Putamen (tissue), 1 donor: Measurements from ENCODE around the gene ATP6V1G2.
"Not testable (repeated sequence)": the region's sequence is repeated elsewhere in the genome, so short reads cannot be mapped to it uniquely, and the experiment has no call there.

ENCODE experiments used
- DNase-seq: peaks from one replicate; pipeline ENCODE4 v3.0.0-alpha.2; 2016; ENCODE audit warnings: low spot score

The ATP6V1G2 gene

DNA sequence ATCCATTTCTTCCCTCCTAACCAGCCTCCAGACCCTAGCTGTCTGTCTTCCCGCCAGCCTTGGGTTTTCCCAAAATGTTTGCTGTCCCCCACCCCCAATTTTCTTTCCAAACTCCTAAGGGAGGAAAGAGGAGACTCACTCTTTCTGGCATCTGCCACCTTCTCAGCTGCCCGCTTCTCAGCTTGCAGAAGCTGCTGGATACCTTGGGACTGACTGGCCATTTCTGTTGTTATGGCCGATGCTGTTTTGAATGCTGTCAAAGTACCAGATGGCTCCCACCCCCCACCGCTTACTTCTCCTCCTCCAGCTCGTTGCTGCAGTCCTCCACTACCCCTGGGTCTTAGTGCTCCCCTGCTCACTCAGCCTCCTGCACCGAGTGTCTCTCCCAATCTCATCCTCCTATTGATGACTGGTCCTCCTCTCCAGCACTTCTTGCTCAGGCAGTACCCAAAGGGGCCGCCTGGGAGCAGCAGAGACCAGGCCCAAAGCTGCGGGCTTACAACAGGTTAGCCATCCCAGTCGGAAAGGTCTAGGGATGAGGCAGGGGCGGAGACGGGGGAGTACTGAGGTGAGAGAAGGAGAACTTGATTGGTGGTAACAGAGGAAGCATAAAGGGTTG is at the start of gene ATP6V1G2:
Gene ATP6V1G2 (minus strand): TSS at position 270 of the 619 bp plus-strand sequence. CDS start 49 bp downstream, at position 221.
- DNase-seq, result peak; percentile 94

DNA sequence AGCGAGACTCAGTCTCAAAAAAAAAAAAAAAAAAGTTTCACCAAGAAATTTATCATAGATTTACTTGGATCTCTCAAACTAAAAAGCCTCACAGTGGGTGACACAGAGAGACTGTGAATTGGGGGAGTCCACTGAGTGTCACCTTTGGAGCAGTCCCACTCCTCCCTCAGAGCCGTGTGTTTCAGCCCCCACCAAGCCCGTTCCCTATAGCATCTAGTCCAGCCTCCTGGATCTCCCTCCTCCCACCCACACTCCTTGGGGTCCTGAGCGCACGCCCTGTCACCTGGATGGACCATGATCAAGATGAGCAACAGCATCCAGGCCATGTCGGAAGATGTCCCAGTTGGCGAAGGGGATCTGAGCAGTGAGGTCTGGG is 46.0 kb upstream of the ATP6V1G2 start:
- no peak for DNase-seq

DNA sequence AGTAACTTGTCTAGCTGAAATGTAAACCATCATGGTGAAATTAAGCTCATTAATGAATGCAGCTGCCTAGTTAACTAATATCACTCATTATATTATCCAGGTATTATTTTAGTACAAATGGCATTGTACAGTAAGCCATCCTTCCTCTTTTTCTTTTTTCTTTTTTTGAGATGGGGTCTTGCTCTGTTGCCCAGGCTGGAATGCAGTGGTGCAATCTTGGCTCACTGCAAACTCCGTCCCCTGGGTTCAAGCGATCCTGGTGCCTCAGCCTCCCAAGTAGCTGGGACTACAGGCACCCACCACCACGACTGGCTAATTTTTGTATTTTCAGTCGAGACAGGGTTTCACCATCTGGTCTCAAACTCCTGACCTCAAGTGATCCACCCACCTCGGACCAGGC is 44.3 kb upstream of the ATP6V1G2 start:
- not testable (repeated sequence) for DNase-seq

DNA sequence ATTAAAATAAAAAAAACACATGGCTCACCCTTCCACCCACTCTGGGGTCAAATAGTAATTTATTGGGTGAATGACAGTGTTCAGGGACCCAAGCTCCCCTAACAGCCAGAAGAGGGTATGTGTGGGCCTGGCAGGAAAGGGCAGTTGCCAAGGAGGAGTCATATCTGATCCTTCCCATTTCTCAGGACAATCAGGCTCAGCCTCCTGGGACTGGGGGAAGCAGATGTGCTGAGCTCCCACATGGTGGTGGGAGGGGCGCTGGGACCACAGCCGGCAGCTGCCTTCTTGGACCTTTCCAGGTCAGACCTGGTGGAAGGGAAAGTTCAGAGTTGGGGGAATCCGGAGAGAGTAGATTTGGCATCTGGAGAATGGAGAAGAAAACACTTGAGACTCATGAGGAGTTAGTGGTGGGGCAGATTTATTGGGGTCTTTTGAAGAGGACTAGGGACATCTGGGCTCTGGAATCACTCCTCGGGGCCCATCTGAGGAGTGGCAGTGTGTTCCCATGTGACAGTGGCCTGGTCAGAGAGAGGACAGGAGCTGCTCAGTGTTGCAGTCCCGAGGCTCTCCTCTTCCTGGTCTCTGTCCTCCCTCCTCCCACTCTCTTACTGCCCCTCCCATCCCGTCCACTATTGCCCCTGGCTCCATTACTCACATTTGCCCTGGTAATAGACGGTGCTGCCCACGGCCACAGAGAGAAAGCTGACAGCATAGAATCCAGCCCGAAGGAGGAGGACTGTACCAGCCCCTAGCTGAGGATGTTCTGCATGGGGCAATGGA is 42.7 kb upstream of the ATP6V1G2 start:
- no peak for DNase-seq

DNA sequence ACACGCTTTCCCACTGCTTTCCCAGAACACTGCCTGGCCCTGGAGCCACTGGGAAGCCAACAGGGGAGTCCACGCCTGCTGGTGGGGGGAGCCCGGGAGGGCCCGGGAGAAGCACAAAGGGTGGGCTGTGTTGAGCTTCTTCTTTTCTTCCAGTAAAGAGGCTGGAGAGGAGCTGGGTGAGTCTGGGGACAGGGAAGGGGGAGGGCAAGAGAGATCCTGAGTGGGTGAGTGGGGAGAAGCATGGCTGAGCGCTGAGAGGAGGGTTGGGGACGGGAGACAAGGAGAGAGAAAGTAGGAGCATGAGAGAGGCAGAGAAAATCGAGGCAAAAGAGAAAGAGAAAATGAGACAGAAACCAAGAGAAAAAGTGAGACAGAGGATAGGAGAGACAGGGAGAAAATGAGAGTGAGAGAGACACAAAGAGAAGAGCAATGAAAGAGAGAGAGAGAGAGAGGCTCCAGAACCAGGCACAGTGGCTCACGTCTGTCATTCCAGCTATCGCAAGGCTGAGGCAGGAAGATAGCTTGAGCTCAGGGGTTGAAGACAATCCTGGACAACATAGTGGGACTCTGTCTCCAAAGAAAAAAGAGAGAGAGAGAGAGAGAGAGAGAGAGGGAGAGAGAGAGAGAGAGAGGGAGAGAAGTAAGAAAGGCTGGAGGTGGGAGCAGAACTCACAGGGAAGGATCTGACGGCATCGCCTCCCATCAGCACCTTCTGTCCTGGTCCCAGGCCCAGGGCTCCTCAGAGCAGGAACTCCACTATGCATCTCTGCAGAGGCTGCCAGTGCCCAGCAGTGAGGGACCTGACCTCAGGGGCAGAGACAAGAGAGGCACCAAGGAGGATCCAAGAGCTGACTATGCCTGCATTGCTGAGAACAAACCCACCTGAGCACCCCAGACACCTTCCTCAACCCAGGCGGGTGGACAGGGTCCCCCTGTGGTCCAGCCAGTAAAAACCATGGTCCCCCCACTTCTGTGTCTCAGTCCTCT is 41.7 kb upstream of the ATP6V1G2 start:
- no peak for DNase-seq

DNA sequence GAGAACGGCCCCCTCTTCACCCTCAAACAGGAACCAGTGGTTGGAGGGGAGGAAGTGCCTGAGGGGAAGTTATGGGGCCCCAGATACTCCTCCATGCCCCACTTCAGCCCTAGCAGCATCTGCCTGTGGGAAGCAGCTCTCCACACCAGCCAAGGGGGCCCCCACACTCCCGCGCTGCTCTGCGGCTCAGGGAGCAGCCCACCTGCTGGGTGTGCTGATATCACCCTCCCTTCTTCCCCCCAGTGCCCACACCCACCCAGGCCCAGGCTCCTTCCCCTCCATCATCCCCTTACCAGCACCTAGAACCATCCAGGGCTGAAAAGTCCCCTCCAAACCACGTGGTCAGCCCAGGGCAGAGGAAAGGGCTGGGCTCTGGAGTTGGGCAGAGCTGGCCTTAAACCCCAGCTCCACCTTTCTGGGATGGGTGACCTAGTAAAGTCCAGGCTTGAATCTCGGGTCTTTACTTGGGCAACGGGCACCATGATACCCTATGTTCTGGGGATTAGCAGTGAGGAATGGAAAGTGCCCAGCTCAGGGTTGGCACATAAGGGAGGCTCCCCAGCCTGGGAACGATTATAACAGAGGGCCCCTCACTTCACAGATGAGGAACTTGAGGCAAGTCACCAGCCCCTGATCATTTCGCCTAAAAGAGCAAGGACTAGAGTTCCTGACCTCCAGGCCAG is 40.3 kb upstream of the ATP6V1G2 start:
- no peak for DNase-seq

DNA sequence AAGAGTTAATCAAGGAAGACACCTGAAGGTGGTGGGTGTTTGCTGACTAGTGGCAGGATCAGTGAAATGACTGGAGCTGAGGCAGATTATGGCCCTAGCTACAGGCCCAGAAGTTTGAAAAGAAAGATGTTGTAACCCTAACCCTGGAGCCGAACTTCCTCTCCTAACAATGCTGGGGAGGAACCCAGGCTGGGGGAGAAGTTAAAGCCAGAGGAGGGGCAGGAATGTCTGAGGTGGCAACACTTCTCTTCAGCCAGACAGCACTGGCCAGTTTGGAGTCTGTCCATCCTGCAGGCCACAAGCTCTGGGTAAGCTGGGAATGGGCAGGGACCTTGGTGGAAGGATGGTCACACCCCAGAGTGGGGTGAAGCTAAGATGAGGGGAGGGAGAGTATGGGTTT is 39.6 kb upstream of the ATP6V1G2 start, which contains the start of gene LST1:
Gene LST1 (plus strand): TSS at position 270 of the 400 bp plus-strand sequence. CDS start 1,023 bp downstream, outside the sequence.
- DNase-seq, result no peak

DNA sequence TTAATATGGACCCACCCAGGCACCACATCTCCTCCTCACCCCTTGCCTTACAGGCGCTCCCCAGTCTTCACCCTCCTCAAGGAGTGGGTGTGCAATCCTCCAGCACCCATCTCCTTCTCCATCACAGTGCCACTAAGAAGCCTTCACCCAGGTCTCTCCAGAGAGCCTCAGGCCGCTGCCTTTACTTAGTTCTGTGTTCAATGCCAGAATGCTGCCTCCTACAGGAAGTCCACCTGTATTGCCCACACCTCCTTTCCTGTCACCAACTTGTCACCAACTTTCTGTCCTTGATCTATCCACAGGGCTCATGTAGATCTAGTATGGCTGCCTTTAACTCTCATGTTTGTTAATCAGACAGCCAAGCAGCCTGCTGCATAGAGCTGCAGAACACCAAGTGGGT is 39.1 kb upstream of the ATP6V1G2 start:
- DNase-seq, result no peak

DNA sequence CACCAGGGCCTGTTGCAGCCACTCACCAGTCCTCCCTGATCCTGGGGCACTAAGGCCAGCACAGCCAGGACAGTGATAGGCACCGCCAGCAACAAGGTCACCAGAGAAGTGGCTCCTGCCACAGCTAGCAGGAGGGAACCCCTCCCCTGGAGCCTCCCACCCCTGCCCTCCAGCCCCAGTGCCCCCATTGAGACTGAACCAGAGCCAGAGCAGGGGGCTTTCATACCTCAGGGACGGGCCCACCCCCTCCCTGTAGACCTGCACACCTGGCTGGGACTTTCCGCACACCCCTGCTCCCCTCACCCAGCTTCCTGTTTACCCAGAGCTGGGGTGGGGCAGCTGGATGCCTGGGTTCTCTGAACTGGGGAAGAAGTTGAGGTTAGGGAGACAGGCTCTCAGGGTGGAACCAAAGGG is 35.8 kb upstream of the ATP6V1G2 start, which contains the start of gene LTB:
Gene LTB (minus strand): TSS at position 195 of the 414 bp plus-strand sequence. CDS start 7 bp downstream, at position 188.
- DNase-seq, result no peak

DNA sequence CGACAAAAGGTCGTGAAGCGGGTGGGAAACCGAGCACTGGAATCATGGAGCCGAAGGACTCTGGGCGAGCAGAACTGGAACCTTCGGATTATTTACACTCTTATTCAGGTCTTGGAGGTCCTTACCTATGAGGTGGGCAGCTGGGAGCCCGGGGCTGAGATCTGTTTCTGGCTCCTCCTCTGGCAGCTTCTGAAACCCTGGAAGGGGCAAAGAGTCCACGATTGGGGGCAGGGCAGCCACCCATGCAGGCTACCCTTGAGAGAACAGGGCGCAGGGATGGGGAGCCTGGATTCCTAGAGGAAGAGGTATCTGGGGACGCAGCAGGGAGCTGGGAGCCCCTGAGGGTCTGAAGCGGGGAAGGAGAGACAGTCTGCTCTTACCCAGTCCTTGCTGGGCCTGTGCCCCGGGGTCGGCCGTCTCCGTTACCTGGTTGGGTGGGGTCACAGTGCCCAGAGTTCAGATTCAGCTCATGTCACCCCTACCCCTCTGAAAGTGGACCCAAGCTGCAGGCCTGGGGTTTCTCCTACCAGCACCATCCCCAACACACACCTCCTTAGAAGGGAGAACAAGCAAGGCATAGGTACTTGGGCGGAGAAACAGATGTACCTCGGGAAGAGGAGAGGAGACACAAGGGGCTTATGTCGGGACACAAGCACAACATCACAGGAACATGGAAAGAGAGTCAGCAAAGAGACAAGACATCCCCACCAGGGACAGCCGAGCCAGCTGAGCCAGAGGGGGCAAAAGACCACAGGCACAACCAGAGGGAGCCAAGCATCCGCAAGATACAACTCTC is 35.2 kb upstream of the ATP6V1G2 start:
- no peak for DNase-seq

DNA sequence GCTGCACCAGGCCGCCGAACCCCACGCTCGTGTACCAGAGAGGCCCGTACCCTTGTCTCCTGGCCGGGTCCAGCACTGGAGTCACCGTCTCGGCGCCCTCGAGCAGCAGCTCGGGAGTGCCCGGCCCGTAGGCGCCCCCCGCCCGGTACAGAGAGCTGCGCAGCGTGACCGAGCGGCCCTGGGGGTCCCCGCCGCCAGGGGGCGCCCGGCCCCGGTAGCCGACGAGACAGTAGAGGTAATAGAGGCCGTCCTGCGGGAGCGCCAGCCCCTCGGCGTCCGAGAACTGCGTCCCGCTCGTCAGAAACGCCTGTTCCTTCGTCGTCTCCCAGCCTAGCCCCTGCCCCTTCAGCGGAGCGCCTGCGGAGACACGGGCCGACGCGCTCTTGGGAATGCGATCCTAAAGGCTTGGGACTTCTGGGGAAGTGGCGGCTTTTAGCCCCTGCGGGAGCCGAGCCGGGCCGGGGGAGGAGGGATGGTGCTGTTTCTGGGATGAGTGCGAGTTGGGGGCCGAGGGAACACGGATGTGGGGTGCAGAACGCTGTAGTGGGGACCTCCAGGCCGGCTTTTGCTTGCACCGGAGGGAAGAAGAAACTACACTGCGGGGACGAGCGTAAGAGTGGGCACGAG is 34.5 kb upstream of the ATP6V1G2 start:
- DNase-seq, result peak; percentile 69

DNA sequence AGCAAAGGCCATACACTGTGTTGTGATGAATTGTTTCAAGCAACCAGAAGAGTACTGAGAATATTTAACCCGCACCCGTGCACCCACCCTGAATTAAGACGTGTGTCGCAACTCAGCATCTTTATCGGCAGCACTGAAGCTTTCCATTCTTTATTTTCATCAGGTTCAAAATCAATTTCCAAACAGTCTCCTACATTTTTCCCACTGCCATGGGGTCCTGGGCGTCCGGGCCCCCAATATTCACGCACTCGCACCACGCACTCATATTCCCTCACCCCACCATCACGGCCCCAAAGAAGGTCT is 34.0 kb upstream of the ATP6V1G2 start:
- DNase-seq, result no peak

DNA sequence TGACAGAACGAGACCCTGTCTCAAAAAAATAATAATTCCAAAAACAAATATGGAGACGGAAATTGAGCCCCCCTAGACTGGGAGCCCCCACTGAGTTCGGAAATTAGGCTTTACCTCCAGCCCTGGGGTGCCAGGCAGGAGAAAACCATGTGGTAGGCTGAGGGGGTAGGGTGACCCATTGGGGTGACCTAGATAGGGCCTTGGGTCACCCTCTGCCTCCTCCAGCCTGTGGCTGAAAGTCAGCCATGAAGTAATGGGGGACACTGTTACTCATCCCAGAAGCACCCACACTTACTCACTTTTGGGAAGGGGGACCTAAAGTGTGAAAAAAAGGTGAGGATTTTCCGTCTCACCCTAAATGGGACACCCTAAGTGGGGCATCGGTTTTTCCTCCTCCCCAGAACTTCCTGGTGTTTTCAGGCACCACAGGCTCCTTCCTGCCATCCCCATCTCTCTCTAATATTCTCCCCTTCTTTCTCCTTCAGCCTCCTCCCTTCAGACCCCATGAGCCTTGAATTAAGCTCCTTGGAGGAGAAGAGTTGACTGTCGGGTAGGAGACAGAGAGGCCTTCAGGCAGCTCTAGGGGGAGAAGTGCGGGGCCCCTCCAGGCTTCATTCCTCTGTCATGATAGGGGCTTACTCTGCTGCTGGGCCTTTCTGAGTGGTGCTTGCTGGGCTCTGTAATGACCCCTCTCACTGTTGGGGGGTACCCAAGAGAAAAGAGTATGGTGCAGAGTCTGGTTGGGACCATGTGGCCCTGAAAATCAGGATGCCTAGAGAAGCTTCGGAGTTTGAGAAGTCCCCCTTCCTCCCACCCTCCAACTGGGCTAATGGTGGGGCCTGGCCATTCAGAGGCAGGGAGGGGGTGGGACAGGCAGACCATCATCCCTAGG is 33.4 kb upstream of the ATP6V1G2 start:
- no peak for DNase-seq

DNA sequence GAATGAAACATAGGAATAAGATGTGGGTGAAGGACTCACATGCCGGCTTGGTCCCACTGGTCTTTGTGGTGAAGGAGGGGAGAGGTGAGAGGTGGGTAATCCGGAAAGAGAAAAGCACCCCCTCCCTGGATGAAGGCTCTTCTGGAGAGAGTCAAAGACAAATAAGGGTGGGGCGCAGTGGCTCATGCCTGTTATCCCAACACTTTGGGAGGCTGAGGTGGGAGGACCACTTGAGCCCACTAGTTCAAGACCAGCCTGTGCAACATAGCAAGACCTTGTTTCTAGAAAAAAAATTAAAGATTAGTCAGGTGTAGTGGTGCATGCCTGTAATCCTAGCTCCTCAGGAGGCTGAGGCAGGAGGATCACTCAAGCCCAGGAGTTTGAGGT is 32.7 kb upstream of the ATP6V1G2 start:
- no peak for DNase-seq

DNA sequence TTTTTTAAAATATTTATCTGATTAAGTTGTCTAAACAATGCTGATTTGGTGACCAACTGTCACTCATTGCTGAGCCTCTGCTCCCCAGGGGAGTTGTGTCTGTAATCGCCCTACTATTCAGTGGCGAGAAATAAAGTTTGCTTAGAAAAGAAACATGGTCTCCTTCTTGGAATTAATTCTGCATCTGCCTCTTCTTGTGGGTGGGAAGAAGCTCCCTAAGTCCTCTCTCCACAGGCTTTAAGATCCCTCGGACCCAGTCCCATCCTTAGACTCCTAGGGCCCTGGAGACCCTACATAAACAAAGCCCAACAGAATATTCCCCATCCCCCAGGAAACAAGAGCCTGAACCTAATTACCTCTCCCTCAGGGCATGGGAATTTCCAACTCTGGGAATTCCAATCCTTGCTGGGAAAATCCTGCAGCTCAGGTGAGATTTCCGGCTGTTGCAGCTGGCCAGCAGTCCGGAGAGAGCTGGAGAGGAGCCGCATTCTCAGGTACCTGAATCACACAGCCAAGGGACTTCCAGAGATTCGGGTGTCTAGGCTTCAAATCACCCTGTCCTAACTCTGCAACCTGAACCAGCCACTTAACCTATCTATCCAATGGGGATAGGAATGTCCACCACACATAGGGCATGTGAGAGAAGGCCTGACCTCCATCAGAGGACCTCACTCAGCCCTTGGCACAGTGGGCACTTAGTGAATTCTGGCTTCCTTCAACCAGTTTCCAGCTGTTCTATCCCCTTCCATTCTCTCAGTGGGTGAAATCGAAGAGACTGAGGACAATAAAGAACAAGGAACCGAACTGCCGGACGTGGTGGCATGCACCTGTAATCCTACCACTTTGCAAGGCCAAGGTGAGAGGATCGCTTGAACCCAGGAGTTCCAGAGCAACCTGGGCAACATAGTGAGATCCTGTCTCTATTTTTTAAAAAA is 32.0 kb upstream of the ATP6V1G2 start:
- no peak for DNase-seq

DNA sequence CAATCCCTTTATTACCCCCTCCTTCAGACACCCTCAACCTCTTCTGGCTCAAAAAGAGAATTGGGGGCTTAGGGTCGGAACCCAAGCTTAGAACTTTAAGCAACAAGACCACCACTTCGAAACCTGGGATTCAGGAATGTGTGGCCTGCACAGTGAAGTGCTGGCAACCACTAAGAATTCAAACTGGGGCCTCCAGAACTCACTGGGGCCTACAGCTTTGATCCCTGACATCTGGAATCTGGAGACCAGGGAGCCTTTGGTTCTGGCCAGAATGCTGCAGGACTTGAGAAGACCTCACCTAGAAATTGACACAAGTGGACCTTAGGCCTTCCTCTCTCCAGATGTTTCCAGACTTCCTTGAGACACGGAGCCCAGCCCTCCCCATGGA is 31.2 kb upstream of the ATP6V1G2 start:
- DNase-seq, result no peak

DNA sequence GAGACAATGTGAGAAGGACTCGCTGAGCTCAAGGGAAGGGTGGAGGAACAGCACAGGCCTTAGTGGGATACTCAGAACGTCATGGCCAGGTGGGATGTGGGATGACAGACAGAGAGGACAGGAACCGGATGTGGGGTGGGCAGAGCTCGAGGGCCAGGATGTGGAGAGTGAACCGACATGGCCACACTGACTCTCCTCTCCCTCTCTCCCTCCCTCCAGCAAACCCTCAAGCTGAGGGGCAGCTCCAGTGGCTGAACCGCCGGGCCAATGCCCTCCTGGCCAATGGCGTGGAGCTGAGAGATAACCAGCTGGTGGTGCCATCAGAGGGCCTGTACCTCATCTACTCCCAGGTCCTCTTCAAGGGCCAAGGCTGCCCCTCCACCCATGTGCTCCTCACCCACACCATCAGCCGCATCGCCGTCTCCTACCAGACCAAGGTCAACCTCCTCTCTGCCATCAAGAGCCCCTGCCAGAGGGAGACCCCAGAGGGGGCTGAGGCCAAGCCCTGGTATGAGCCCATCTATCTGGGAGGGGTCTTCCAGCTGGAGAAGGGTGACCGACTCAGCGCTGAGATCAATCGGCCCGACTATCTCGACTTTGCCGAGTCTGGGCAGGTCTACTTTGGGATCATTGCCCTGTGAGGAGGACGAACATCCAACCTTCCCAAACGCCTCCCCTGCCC is 30.6 kb upstream of the ATP6V1G2 start:
- DNase-seq, result no peak
